SK-N-SH (cell line): ENCODE data around the gene TBC1D10B. TPM values are rescaled to one million over a fixed set of nuclear protein-coding genes. Genes with fewer than 3 reads are reported as not detected.

Source experiments
- CTCF ChIA-PET: fragments of 300-600, 350-600 bp; formaldehyde crosslinking; extraction: SDS; loops from one replicate; lab custom pipeline; 2021; lab: Yijun Ruan, JAX
- POLR2A ChIA-PET: fragments of 350-600 bp; sonication (Branson Sonifier 250); formaldehyde crosslinking; extraction: SDS; loops from one replicate; lab custom pipeline; 2020; ENCODE audit warnings: antibody characterized with exemption, inconsistent platforms; lab: Yijun Ruan, JAX
- DNase-seq: peaks from one replicate; pipeline ENCODE4 v3.0.0; 2012
- H2AFZ ChIP-seq: fragments of 200-600 bp; sonication (generic); 2 replicates; pipeline ENCODE4 v1.8.1; 2016; ENCODE audit warnings: antibody characterized with exemption, mild to moderate bottlenecking, low read depth
- H3F3A ChIP-seq: fragments of 200-600 bp; sonication (generic); replicated peaks from 2 replicates; pipeline ENCODE3; 2016; ENCODE audit warnings: antibody characterized with exemption, mild to moderate bottlenecking; ENCODE audit not compliant: insufficient read depth
- H3K27ac ChIP-seq, 2 experiments: fragments of 200-500 bp in 1 of 2; fragments of 200-600 bp in 1 of 2; sonication (Bioruptor generic) in 1 of 2; sonication (generic), shearing (Covaris generic) in 1 of 2; 2 replicates each; pipeline versions ENCODE4 v1.5.1 to v1.6.1; 2014 to 2016; ENCODE audit warnings: low read depth in 2 of 2, inconsistent platforms in 1 of 2, low read length in 1 of 2, mild to moderate bottlenecking in 1 of 2, mixed read lengths in 1 of 2
- H3K27me3 ChIP-seq: fragments of 200-600 bp; sonication (generic), shearing (Covaris generic); 2 replicates; pipeline ENCODE4 v1.6.1; 2016; ENCODE audit warnings: mixed run types; ENCODE audit not compliant: insufficient read depth
- H3K36me3 ChIP-seq, 2 experiments: fragments of 200-500 bp in 1 of 2; fragments of 200-600 bp in 1 of 2; sonication (Bioruptor generic) in 1 of 2; sonication (generic) in 1 of 2; replicated peaks in 1 of 2; 2 replicates each; pipeline versions ENCODE3 to v1.5.1; 2014 to 2016; ENCODE audit warnings: low read length in 1 of 2, mild to moderate bottlenecking in 1 of 2; ENCODE audit not compliant: insufficient read depth in 2 of 2, control insufficient read depth in 1 of 2
- H3K4me1 ChIP-seq, 2 experiments: fragments of 200-500 bp in 1 of 2; fragments of 200-600 bp in 1 of 2; sonication (Bioruptor generic) in 1 of 2; sonication (generic), shearing (Covaris generic) in 1 of 2; 2 replicates each; pipeline versions ENCODE4 v1.5.1 to v1.6.1; 2014 to 2016; ENCODE audit warnings: low read depth in 1 of 2, low read length in 1 of 2, mixed run types in 1 of 2; ENCODE audit not compliant: insufficient read depth in 2 of 2, control insufficient read depth in 1 of 2
- H3K4me2 ChIP-seq: fragments of 200-600 bp; sonication (generic), shearing (Covaris generic); 2 replicates; pipeline ENCODE4 v1.6.1; 2017; ENCODE audit warnings: mixed run types
- H3K4me3 ChIP-seq, 2 experiments: fragments of 200-500 bp in 1 of 2; fragments of 200-600 bp in 1 of 2; sonication (Bioruptor generic) in 1 of 2; sonication (generic), shearing (Covaris generic) in 1 of 2; 2 replicates each; pipeline versions ENCODE4 v1.5.1 to v1.8.1; 2014 to 2016; ENCODE audit warnings: low read depth in 2 of 2, inconsistent platforms in 1 of 2, low read length in 1 of 2, mild to moderate bottlenecking in 1 of 2, mixed read lengths in 1 of 2, moderate library complexity in 1 of 2
- H3K79me2 ChIP-seq: fragments of 200-600 bp; sonication (generic); 2 replicates; pipeline ENCODE4 v1.8.1; 2017; ENCODE audit warnings: mild to moderate bottlenecking; ENCODE audit not compliant: insufficient read depth
- H3K9ac ChIP-seq: fragments of 200-600 bp; sonication (generic); 2 replicates; pipeline ENCODE4 v1.6.1; 2017; ENCODE audit warnings: mixed run types
- H3K9me2 ChIP-seq: fragments of 200-600 bp; sonication (generic); 2 replicates; pipeline ENCODE4 v1.6.1; 2017; ENCODE audit warnings: mixed run types
- H3K9me3 ChIP-seq: fragments of 200-600 bp; sonication (generic); 2 replicates; pipeline ENCODE4 v1.6.1; 2017; ENCODE audit warnings: mixed run types, mild to moderate bottlenecking, moderate library complexity
- H4K20me1 ChIP-seq: fragments of 200-600 bp; sonication (generic); 2 replicates; pipeline ENCODE4 v1.6.1; 2017; ENCODE audit warnings: mild to moderate bottlenecking, mixed run types; ENCODE audit not compliant: insufficient read depth
- CHD2 ChIP-seq: fragments of 150-350 bp; IDR thresholded peaks from 2 replicates; pipeline ENCODE4 v1.6.1; 2018; ENCODE audit warnings: low read length; ENCODE audit not compliant: partially characterized antibody
- ELF1 ChIP-seq: IDR thresholded peaks from 2 replicates; pipeline ENCODE4 v1.4.0; 2012
- JUND ChIP-seq: IDR thresholded peaks from 2 replicates; pipeline ENCODE4 v1.4.0; 2012
- MEF2A ChIP-seq: IDR thresholded peaks from 2 replicates; pipeline ENCODE4 v1.4.0; 2012; ENCODE audit warnings: low read depth, borderline replicate concordance
- POLR2AphosphoS5 ChIP-seq: IDR thresholded peaks from 2 replicates; pipeline ENCODE4 v1.6.1; 2012; ENCODE audit warnings: low read depth, low read length
- RAD21 ChIP-seq: IDR thresholded peaks from 2 replicates; pipeline ENCODE4 v1.6.1; 2012; ENCODE audit warnings: mild to moderate bottlenecking, low read length
- RFX5 ChIP-seq: IDR thresholded peaks from 2 replicates; pipeline ENCODE4 v1.6.1; 2012; ENCODE audit warnings: mild to moderate bottlenecking, improper control_type of control experiment, low read length
- RXRA ChIP-seq: IDR thresholded peaks from 2 replicates; pipeline ENCODE4 v1.4.0; 2012; ENCODE audit warnings: low read depth, mild to moderate bottlenecking, borderline replicate concordance
- SMC3 ChIP-seq: IDR thresholded peaks from 2 replicates; pipeline ENCODE4 v1.6.1; 2012; ENCODE audit warnings: low read depth, low read length, improper control_type of control experiment
- TCF12 ChIP-seq: IDR thresholded peaks from 2 replicates; pipeline ENCODE4 v1.4.0; 2012
- WGBS: methylation state at CpG from one replicate; pipeline ENCODE4 v1.1.6; 2017; ENCODE audit warnings: low lambda C conversion rate; 5-methylcytosine and 5-hydroxymethylcytosine counted together
- polyA plus RNA-seq, 3 experiments: library from polyadenylated mRNA; depleted of rRNA; stranded (reverse); fragments of >200 nt; gene quantifications; 2 replicates each; pipeline ENCODE4 v1.2.3, GENCODE V29; 2012
- TF ChIP-seq, protein P1 (sequence below): IDR thresholded peaks from 2 replicates; pipeline ENCODE4 v1.6.1; 2012; ENCODE audit warnings: mild to moderate bottlenecking, low read depth, low read length, moderate library complexity

The TBC1D10B gene
- polyA plus RNA-seq, 1 of the 3 experiments (the other 2 are of a cell fraction): 20.5 TPM

DNA sequence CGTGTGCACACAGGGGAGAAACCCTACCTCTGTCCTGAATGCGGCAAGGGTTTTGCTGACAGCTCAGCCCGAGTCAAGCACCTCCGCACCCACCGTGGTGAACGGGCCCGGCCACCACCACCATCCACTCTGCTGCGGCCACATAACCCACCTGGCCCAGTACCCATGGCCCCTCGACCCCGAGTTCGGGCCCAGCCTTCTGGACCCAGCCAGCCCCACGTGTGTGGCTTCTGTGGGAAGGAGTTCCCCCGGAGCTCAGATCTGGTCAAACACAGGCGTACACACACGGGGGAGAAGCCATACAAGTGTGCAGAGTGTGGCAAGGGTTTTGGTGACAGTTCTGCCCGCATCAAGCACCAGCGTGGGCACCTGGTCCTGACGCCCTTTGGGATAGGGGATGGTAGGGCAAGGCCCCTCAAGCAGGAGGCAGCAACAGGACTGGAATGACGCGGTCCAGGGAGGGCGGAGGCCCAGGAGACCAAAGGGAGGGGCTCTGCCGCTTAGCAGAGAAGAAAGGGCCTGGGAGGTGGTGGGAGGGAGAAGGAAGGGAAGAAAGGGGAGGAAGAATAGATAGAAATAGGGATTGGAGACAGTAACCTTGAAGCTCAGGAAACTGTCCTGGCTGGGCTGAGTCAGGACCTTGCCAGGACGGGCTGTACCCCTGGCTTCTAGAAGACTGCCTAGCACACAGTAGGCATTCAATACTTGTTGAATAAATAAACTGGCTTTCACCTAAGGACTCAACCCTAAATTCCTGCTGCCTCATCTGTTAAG is 28.6 kb upstream of the TBC1D10B start (continued):
- TF ChIP-seq, protein P1, sequence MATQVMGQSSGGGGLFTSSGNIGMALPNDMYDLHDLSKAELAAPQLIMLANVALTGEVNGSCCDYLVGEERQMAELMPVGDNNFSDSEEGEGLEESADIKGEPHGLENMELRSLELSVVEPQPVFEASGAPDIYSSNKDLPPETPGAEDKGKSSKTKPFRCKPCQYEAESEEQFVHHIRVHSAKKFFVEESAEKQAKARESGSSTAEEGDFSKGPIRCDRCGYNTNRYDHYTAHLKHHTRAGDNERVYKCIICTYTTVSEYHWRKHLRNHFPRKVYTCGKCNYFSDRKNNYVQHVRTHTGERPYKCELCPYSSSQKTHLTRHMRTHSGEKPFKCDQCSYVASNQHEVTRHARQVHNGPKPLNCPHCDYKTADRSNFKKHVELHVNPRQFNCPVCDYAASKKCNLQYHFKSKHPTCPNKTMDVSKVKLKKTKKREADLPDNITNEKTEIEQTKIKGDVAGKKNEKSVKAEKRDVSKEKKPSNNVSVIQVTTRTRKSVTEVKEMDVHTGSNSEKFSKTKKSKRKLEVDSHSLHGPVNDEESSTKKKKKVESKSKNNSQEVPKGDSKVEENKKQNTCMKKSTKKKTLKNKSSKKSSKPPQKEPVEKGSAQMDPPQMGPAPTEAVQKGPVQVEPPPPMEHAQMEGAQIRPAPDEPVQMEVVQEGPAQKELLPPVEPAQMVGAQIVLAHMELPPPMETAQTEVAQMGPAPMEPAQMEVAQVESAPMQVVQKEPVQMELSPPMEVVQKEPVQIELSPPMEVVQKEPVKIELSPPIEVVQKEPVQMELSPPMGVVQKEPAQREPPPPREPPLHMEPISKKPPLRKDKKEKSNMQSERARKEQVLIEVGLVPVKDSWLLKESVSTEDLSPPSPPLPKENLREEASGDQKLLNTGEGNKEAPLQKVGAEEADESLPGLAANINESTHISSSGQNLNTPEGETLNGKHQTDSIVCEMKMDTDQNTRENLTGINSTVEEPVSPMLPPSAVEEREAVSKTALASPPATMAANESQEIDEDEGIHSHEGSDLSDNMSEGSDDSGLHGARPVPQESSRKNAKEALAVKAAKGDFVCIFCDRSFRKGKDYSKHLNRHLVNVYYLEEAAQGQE: no peak
- no peak for TF ChIP-seq JUND

DNA sequence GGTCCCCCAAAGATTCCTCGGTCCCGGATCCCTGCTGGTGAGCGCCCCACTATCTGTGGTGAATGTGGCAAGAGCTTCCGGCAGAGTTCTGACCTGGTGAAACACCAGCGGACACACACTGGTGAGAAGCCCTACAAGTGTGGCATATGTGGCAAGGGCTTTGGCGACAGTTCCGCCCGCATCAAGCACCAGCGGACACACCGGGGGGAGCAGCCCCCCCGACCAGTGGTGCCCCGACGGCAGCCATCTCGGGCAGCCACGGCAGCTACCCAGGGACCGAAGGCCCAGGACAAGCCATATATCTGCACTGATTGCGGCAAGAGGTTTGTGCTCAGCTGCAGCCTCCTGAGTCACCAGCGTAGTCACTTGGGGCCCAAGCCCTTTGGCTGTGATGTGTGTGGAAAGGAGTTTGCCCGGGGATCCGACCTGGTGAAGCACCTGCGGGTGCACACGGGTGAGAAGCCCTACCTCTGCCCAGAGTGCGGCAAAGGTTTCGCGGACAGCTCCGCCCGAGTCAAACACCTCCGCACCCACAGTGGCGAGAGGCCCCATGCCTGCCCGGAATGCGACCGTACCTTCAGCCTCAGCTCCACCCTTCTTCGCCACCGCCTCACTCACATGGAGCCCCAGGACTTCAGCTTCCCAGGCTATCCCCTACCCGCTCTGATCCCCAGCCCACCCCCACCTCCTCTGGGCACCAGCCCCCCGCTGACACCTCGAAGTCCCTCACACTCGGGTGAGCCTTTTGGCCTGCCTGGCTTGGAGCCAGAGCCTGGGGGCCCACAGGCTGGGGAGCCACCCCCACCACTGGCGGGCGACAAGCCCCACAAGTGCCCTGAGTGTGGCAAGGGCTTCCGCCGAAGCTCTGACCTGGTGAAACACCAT is 27.7 kb upstream of the TBC1D10B start:
- 99% methylated on average over 15 of the region's 42 CpGs for WGBS
- no peak overlapping the region for H3K4me3 ChIP-seq
- H3K9me3 ChIP-seq: no peaks in the 10 kb centered on the region
- H3K9ac ChIP-seq: no peak overlapping the region
- H3F3A ChIP-seq: peaks cover 47% of the 10 kb centered on the region
- no peak overlapping the region for H2AFZ ChIP-seq
- no peaks in the 10 kb centered on the region for H3K9me2 ChIP-seq
- H3K27ac ChIP-seq: no peak overlapping the region; a peak in 1 of 4 replicates
- H3K36me3 ChIP-seq: peaks cover 5 to 18% of the 10 kb centered on the region in 2 experiments
- H4K20me1 ChIP-seq: no peaks in the 10 kb centered on the region
- no peak for DNase-seq
- no peak overlapping the region for H3K4me2 ChIP-seq
- peaks cover 28% of the 10 kb centered on the region for H3K79me2 ChIP-seq
- CTCF ChIA-PET: interaction anchor here (0.7 to 3.7 kb wide), 4 partner anchors 12 to 32 kb away, joined by 3 to 38 read pairs (median 3); partner anchors contain the start of genes DCTPP1 and ZNF771
- no peak for TF ChIP-seq RFX5
- TF ChIP-seq TCF12: no peak
- TF ChIP-seq POLR2AphosphoS5: no peak
- no peak for TF ChIP-seq MEF2A
- no peak for TF ChIP-seq JUND
- no peak for TF ChIP-seq SMC3
- TF ChIP-seq, protein P1: no peak
- no peak for TF ChIP-seq CHD2
- TF ChIP-seq ELF1: no peak
- TF ChIP-seq RAD21: no peak
- no peak for TF ChIP-seq RXRA
- H3K4me1 ChIP-seq: peaks cover 10 to 18% of the 10 kb centered on the region in 2 experiments; a peak in 2 of 4 replicates
- POLR2A ChIA-PET: interaction anchor here (1.6 kb wide), 1 partner anchor 10 kb away, joined by 6 read pairs; the partner anchor contains the start of gene ZNF771
- no peaks in the 10 kb centered on the region for H3K27me3 ChIP-seq
